ENCODE measurements around the gene NDUFB6.

The NDUFB6 gene

DNA sequence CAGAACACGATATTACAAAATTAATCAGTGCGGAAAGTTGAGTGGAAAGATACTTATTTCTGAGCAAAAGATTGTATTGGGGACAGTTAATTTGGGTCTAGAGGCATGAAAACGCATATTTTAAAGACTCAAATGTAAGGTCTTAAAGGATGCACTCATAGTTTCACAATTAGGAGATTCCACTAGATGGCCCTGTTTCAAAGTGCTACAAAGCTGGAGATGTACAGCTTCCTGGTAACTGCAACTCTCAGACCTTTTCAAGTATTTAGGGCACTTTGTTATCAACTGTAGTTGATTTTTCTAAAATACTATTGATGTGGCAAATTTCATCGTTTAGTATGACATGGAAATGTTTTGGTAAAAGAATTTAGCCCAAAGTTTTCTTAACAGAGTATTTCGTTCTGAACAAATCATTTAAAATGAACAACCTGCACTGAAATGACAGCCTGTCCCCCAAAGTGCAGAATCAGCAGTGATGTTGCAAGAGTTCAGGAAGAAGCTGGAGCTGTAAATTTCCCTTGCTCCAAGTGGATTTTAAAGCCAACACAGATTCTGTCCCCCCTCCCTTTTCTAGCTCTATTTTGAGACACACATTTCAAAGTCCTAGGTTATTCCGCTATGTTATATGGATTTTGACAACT lies 16.2 kb upstream of the NDUFB6 start:
- no peaks in the 10 kb centered on the region for H4K20me1 ChIP-seq (ENCODE audit: insufficient read depth, low read length, poor library complexity, severe bottlenecking)
- TF ChIP-seq, protein P1, sequence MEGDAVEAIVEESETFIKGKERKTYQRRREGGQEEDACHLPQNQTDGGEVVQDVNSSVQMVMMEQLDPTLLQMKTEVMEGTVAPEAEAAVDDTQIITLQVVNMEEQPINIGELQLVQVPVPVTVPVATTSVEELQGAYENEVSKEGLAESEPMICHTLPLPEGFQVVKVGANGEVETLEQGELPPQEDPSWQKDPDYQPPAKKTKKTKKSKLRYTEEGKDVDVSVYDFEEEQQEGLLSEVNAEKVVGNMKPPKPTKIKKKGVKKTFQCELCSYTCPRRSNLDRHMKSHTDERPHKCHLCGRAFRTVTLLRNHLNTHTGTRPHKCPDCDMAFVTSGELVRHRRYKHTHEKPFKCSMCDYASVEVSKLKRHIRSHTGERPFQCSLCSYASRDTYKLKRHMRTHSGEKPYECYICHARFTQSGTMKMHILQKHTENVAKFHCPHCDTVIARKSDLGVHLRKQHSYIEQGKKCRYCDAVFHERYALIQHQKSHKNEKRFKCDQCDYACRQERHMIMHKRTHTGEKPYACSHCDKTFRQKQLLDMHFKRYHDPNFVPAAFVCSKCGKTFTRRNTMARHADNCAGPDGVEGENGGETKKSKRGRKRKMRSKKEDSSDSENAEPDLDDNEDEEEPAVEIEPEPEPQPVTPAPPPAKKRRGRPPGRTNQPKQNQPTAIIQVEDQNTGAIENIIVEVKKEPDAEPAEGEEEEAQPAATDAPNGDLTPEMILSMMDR (conservative IDR thresholded peaks at IDR 0.05; ENCODE audit: low read length), result peak; percentile 74
- no peak for TF ChIP-seq EZH2phosphoT487 (IDR thresholded peaks at IDR 0.05; ENCODE audit: borderline replicate concordance)
- no peaks in the 10 kb centered on the region for H3K79me2 ChIP-seq (ENCODE audit: insufficient read depth, low read length)
- no peak overlapping the region for H3K4me3 ChIP-seq (ENCODE audit: low read length, poor library complexity, severe bottlenecking)
- H3F3A ChIP-seq (ENCODE audit: low read depth), result no peaks in the 10 kb centered on the region
- H3K9me3 ChIP-seq (ENCODE audit: insufficient read depth, low read depth, low read length), result no peaks in the 10 kb centered on the region
- H3K9me2 ChIP-seq (replicated peaks; ENCODE audit: low read depth, low read length), result no peaks in the 10 kb centered on the region
- no peaks in the 10 kb centered on the region for H3K36me3 ChIP-seq (ENCODE audit: insufficient read depth, low read length)
- H3K27me3 ChIP-seq (ENCODE audit: insufficient read depth, low read length, poor library complexity, severe bottlenecking), result no peaks in the 10 kb centered on the region
- no peak overlapping the region for H2AFZ ChIP-seq (ENCODE audit: low read length)
- no peak overlapping the region for H3K4me2 ChIP-seq (ENCODE audit: low read depth, low read length, poor library complexity, severe bottlenecking)
- no peaks in the 10 kb centered on the region for H3K4me1 ChIP-seq (ENCODE audit: insufficient read depth, low read length, poor library complexity, severe bottlenecking)
- H3K9ac ChIP-seq (ENCODE audit: low read depth, low read length, poor library complexity, severe bottlenecking), result no peak overlapping the region

- no peak for TF ChIP-seq EZH2phosphoT487 (IDR thresholded peaks at IDR 0.05; ENCODE audit: borderline replicate concordance)
- TF ChIP-seq, protein P1 (conservative IDR thresholded peaks at IDR 0.05; ENCODE audit: low read length), result no peak
- Histone ChIP-seq H3K36me3 (ENCODE audit: insufficient read depth, low read length) (no peaks in the 10 kb centered on the region), H3K27me3 (ENCODE audit: insufficient read depth, low read length, poor library complexity, severe bottlenecking) (no peaks in the 10 kb centered on the region), H3K9ac (ENCODE audit: low read depth, low read length, poor library complexity, severe bottlenecking) (no peak overlapping the region), H3K4me2 (ENCODE audit: low read depth, low read length, poor library complexity, severe bottlenecking) (no peak overlapping the region), H3K9me3 (ENCODE audit: insufficient read depth, low read depth, low read length) (no peaks in the 10 kb centered on the region), H3K79me2 (ENCODE audit: insufficient read depth, low read length) (no peaks in the 10 kb centered on the region), H3K4me1 (ENCODE audit: insufficient read depth, low read length, poor library complexity, severe bottlenecking) (no peaks in the 10 kb centered on the region), H4K20me1 (ENCODE audit: insufficient read depth, low read length, poor library complexity, severe bottlenecking) (no peaks in the 10 kb centered on the region), H3F3A (ENCODE audit: low read depth) (no peaks in the 10 kb centered on the region), H3K9me2 (replicated peaks; ENCODE audit: low read depth, low read length) (no peaks in the 10 kb centered on the region), H2AFZ (ENCODE audit: low read length) (no peak overlapping the region), H3K4me3 (ENCODE audit: low read length, poor library complexity, severe bottlenecking) (no peak overlapping the region)
Observed at GRCh38 chr9:32587901-32588300, 14.9 kb upstream of the NDUFB6 start.

GRCh38 chr9:32584784-32585183 lies 11.8 kb upstream of the NDUFB6 start:
- no peaks in the 10 kb centered on the region for H3K27me3 ChIP-seq (ENCODE audit: insufficient read depth, low read length, poor library complexity, severe bottlenecking)
- TF ChIP-seq EZH2phosphoT487 (IDR thresholded peaks at IDR 0.05; ENCODE audit: borderline replicate concordance), result no peak
- TF ChIP-seq, protein P1 (conservative IDR thresholded peaks at IDR 0.05; ENCODE audit: low read length), result no peak
- no peaks in the 10 kb centered on the region for H3K9me2 ChIP-seq (replicated peaks; ENCODE audit: low read depth, low read length)
- H3F3A ChIP-seq (ENCODE audit: low read depth), result 0 out of 2 replicates have a peak, but pooled peaks cover 3% of the 10 kb centered on the region
- no peaks in the 10 kb centered on the region for H3K79me2 ChIP-seq (ENCODE audit: insufficient read depth, low read length)
- H4K20me1 ChIP-seq (ENCODE audit: insufficient read depth, low read length, poor library complexity, severe bottlenecking), result no peaks in the 10 kb centered on the region
- peaks cover 6% of the 10 kb centered on the region for H3K4me1 ChIP-seq (ENCODE audit: insufficient read depth, low read length, poor library complexity, severe bottlenecking)
- no peaks in the 10 kb centered on the region for H3K36me3 ChIP-seq (ENCODE audit: insufficient read depth, low read length)
- H3K4me3 ChIP-seq (ENCODE audit: low read length, poor library complexity, severe bottlenecking), result no peak overlapping the region
- H3K4me2 ChIP-seq (ENCODE audit: low read depth, low read length, poor library complexity, severe bottlenecking), result no peak overlapping the region
- no peak overlapping the region for H3K9ac ChIP-seq (ENCODE audit: low read depth, low read length, poor library complexity, severe bottlenecking)
- H2AFZ ChIP-seq (ENCODE audit: low read length), result no peak overlapping the region
- H3K9me3 ChIP-seq (ENCODE audit: insufficient read depth, low read depth, low read length), result no peaks in the 10 kb centered on the region
